HEK293 (cell line): Measurements from ENCODE around the gene ITPKB.
A peak's percentile ranks its signal among the peaks of the same experiment; 100 is the strongest.

Experiments used
- CTCF ChIA-PET: fragments of 350-600 bp; formaldehyde crosslinking; extraction: SDS; loops from one replicate; lab custom pipeline; 2021; ENCODE audit warnings: antibody characterized with exemption; lab: Yijun Ruan, JAX
- POLR2A ChIA-PET: fragments of 300-600 bp; formaldehyde crosslinking; extraction: SDS; loops from one replicate; lab custom pipeline; 2020; ENCODE audit warnings: antibody characterized with exemption, inconsistent platforms; lab: Yijun Ruan, JAX
- H3K27ac ChIP-seq: fragments of 200-500 bp; sonication (Bioruptor generic); 2 replicates; pipeline ENCODE4 v1.5.1; 2014; ENCODE audit warnings: low read depth, low read length, control low read depth, inconsistent platforms; ENCODE audit errors: extremely low read depth
- H3K36me3 ChIP-seq, 2 experiments: fragments of 200-500 bp in 1 of 2; sonication (Bioruptor generic) in 1 of 2; 1 replicate in 1 of 2; 2 replicates in 1 of 2; pipeline ENCODE4 v1.5.1; 2014 to 2017; ENCODE audit warnings: inconsistent platforms in 2 of 2, low read length in 2 of 2; ENCODE audit not compliant: control insufficient read depth in 2 of 2, insufficient read depth in 1 of 2
- H3K4me1 ChIP-seq: fragments of 200-500 bp; sonication (Bioruptor generic); 2 replicates; pipeline ENCODE4 v1.5.1; 2014; ENCODE audit warnings: mild to moderate bottlenecking, low read length, inconsistent platforms; ENCODE audit not compliant: control insufficient read depth, insufficient read depth
- H3K4me3 ChIP-seq: 2 replicates; pipeline ENCODE4 v1.5.1; 2011; ENCODE audit warnings: low read depth, mild to moderate bottlenecking, control low read depth, low read length, moderate library complexity
- H3K9me3 ChIP-seq: fragments of 200-500 bp; sonication (Bioruptor generic); 2 replicates; pipeline ENCODE4 v1.5.1; 2014; ENCODE audit warnings: low read depth, low read length, inconsistent platforms; ENCODE audit not compliant: control insufficient read depth, insufficient read depth
- GLIS1 ChIP-seq: fragments of 450-650 bp; formaldehyde crosslinking; IDR thresholded peaks from 2 replicates; pipeline ENCODE4 v1.5.1; 2016; ENCODE audit warnings: missing biosample characterization, missing genetic modification characterization
- GLIS2 ChIP-seq: fragments of 450-650 bp; formaldehyde crosslinking; IDR thresholded peaks from 2 replicates; pipeline ENCODE4 v1.5.1; 2016; ENCODE audit warnings: missing biosample characterization, missing genetic modification characterization
- MZF1 ChIP-seq: fragments of 450-650 bp; formaldehyde crosslinking; IDR thresholded peaks from 2 replicates; pipeline ENCODE4 v1.5.1; 2017; ENCODE audit warnings: missing biosample characterization, missing genetic modification characterization, borderline replicate concordance
- SCRT2 ChIP-seq: fragments of 450-650 bp; formaldehyde crosslinking; IDR thresholded peaks from 2 replicates; pipeline ENCODE4 v1.5.1; 2016; ENCODE audit warnings: missing biosample characterization, missing genetic modification characterization
- ZBTB7A ChIP-seq: fragments of 450-650 bp; formaldehyde crosslinking; IDR thresholded peaks from 2 replicates; pipeline ENCODE4 v1.5.1; 2016; ENCODE audit warnings: low read depth, missing biosample characterization, missing genetic modification characterization
- ZIC2 ChIP-seq: fragments of 450-650 bp; formaldehyde crosslinking; IDR thresholded peaks from 2 replicates; pipeline ENCODE4 v1.5.1; 2016; ENCODE audit warnings: missing biosample characterization, missing genetic modification characterization
- ZNF140 ChIP-seq: fragments of 450-650 bp; formaldehyde crosslinking; IDR thresholded peaks from 2 replicates; pipeline ENCODE4 v1.5.1; 2016; ENCODE audit warnings: missing biosample characterization, missing genetic modification characterization
- ZNF239 ChIP-seq: fragments of 450-650 bp; formaldehyde crosslinking; IDR thresholded peaks from 2 replicates; pipeline ENCODE4 v1.5.1; 2016; ENCODE audit warnings: missing biosample characterization, missing genetic modification characterization
- ZNF391 ChIP-seq: fragments of 450-650 bp; formaldehyde crosslinking; IDR thresholded peaks from 2 replicates; pipeline ENCODE4 v1.5.1; 2016; ENCODE audit warnings: low read depth, missing biosample characterization, missing genetic modification characterization, borderline replicate concordance
- ZNF423 ChIP-seq: fragments of 450-650 bp; formaldehyde crosslinking; IDR thresholded peaks from 2 replicates; pipeline ENCODE4 v1.5.1; 2016; ENCODE audit warnings: missing biosample characterization, missing genetic modification characterization
- ZNF544 ChIP-seq: fragments of 450-650 bp; formaldehyde crosslinking; IDR thresholded peaks from 2 replicates; pipeline ENCODE4 v1.5.0; 2017; ENCODE audit warnings: missing biosample characterization, missing genetic modification characterization
- ZNF558 ChIP-seq: fragments of 450-650 bp; formaldehyde crosslinking; IDR thresholded peaks from 2 replicates; pipeline ENCODE4 v1.5.1; 2016; ENCODE audit warnings: missing biosample characterization, missing genetic modification characterization
- ZNF600 ChIP-seq: fragments of 450-650 bp; formaldehyde crosslinking; IDR thresholded peaks from 2 replicates; pipeline ENCODE4 v1.5.1; 2016; ENCODE audit warnings: missing biosample characterization, missing genetic modification characterization
- ZNF621 ChIP-seq: fragments of 450-650 bp; formaldehyde crosslinking; IDR thresholded peaks from 2 replicates; pipeline ENCODE4 v1.5.1; 2017; ENCODE audit warnings: missing biosample characterization, missing genetic modification characterization
- ZNF624 ChIP-seq: fragments of 450-650 bp; formaldehyde crosslinking; IDR thresholded peaks from 2 replicates; pipeline ENCODE4 v1.5.1; 2017; ENCODE audit warnings: missing biosample characterization, missing genetic modification characterization
- ZNF654 ChIP-seq: fragments of 450-650 bp; formaldehyde crosslinking; IDR thresholded peaks from 2 replicates; pipeline ENCODE4 v1.5.1; 2016; ENCODE audit warnings: low read depth, missing biosample characterization, missing genetic modification characterization
- ZNF677 ChIP-seq: fragments of 450-650 bp; IDR thresholded peaks from 2 replicates; pipeline ENCODE4 v1.5.0; 2018; ENCODE audit warnings: missing biosample characterization, mild to moderate bottlenecking, missing genetic modification characterization, moderate library complexity
- ZSCAN23 ChIP-seq: fragments of 450-650 bp; formaldehyde crosslinking; IDR thresholded peaks from 2 replicates; pipeline ENCODE4 v1.5.1; 2016; ENCODE audit warnings: missing biosample characterization, missing genetic modification characterization
- TF ChIP-seq, protein P1 (sequence below): fragments of 450-650 bp; formaldehyde crosslinking; IDR thresholded peaks from 2 replicates; pipeline ENCODE4 v1.5.1; 2016; ENCODE audit warnings: missing biosample characterization, missing genetic modification characterization
- TF ChIP-seq, protein P2 (sequence below): fragments of 450-650 bp; formaldehyde crosslinking; IDR thresholded peaks from 2 replicates; pipeline ENCODE4 v1.5.1; 2016; ENCODE audit warnings: missing biosample characterization, missing genetic modification characterization
- TF ChIP-seq, protein P3 (sequence below): fragments of 450-650 bp; formaldehyde crosslinking; IDR thresholded peaks from 2 replicates; pipeline ENCODE4 v1.5.1; 2016; ENCODE audit warnings: missing biosample characterization, missing genetic modification characterization
- TF ChIP-seq, protein P4 (sequence below): fragments of 450-650 bp; formaldehyde crosslinking; IDR thresholded peaks from 2 replicates; pipeline ENCODE4 v1.5.1; 2017; ENCODE audit warnings: missing biosample characterization, mild to moderate bottlenecking, missing genetic modification characterization, moderate library complexity
- TF ChIP-seq, protein P5 (sequence below): fragments of 450-650 bp; IDR thresholded peaks from 2 replicates; pipeline ENCODE4 v1.5.1; 2018; ENCODE audit warnings: missing biosample characterization, missing genetic modification characterization

The ITPKB gene

DNA sequence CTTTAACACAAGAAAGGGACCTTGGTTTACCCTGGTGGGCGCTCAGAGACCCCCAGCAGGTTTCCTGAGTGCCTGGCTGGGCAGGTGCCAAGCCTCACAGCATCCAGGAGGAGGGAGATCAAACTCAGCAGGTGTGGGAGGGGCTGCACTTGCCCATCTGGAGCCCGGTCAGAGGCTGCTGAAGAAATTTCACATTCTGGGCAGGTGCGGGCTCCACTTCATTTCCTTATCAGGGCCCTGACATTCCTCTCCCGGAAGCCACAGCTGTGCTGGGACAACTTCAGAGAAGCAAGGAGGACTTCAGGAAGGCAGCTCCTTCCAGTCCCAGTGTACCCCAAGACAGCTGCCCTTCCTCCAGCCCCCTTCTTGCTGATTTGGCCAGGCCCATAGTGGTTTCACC lies 82.9 kb downstream of the ITPKB start:
- TF ChIP-seq ZNF558 (tag by site-specific recombination) (no peak), ZNF239 (tag by site-specific recombination) (no peak), ZNF621 (tag by site-specific recombination) (no peak), ZNF677 (tag by site-specific recombination) (no peak)
- TF ChIP-seq, protein P1, sequence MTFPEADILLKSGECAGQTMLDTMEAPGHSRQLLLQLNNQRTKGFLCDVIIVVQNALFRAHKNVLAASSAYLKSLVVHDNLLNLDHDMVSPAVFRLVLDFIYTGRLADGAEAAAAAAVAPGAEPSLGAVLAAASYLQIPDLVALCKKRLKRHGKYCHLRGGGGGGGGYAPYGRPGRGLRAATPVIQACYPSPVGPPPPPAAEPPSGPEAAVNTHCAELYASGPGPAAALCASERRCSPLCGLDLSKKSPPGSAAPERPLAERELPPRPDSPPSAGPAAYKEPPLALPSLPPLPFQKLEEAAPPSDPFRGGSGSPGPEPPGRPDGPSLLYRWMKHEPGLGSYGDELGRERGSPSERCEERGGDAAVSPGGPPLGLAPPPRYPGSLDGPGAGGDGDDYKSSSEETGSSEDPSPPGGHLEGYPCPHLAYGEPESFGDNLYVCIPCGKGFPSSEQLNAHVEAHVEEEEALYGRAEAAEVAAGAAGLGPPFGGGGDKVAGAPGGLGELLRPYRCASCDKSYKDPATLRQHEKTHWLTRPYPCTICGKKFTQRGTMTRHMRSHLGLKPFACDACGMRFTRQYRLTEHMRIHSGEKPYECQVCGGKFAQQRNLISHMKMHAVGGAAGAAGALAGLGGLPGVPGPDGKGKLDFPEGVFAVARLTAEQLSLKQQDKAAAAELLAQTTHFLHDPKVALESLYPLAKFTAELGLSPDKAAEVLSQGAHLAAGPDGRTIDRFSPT (tag by site-specific recombination): no peak
- TF ChIP-seq, protein P2, sequence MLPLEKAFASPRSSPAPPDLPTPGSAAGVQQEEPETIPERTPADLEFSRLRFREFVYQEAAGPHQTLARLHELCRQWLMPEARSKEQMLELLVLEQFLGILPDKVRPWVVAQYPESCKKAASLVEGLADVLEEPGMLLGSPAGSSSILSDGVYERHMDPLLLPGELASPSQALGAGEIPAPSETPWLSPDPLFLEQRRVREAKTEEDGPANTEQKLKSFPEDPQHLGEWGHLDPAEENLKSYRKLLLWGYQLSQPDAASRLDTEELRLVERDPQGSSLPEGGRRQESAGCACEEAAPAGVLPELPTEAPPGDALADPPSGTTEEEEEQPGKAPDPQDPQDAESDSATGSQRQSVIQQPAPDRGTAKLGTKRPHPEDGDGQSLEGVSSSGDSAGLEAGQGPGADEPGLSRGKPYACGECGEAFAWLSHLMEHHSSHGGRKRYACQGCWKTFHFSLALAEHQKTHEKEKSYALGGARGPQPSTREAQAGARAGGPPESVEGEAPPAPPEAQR (tag by site-specific recombination): no peak
- Histone ChIP-seq H3K9me3 (no peaks in the 10 kb centered on the region), H3K27ac (no peak overlapping the region), H3K4me3 (no peak overlapping the region), H3K4me1 (peaks cover 21% of the 10 kb centered on the region), H3K36me3 (no peaks in the 10 kb centered on the region)
- POLR2A ChIA-PET: no interaction called here
- CTCF ChIA-PET: interaction anchor here (0.7 to 1.0 kb wide), 2 partner anchors 8 to 532 kb away, joined by 3 read pairs; no protein-coding TSS in a partner anchor

DNA sequence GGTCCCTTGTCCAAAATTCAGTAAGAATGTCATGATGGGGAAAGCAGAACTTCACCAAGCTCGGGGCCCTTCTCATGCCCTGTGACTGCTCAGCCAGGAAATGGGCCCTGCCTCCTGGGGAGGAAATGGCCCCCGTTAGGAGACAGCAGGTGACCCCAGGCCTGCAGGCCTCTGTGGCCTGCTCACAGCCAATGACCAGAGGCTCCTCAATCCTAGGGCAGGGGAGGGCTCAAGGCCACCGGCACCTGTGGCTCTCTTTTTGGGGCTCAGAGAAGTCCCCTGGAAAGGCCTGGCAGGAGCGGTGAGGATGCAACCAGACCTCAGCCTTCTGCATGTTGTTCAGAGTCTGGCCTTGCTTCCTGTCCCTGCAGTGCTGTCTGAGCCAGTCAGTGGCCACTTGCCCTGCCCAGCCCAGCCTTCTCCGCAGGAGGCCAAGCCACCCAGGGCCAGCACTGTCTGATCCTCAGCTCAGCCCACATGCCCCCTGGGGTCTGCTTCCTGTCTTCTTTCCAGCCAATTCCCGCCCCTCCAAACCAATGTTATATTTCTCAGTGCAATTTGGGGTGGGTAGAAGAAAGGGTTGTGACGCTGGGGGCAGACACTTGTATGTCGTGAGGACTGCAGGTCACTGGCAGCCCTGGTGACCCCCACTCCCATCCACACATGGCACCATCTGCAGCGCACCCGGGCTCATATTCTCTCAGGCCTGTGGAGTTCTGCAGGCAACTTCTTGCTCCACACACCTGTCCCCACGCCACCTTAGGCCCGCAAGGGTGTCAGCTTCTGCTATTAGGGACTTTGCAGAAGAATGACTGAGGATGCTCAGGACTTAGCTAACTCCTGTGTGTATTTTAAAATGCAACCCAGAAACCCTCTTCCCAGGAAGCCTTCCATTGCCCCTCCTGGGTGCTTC lies 83.6 kb downstream of the ITPKB start:
- H3K27ac ChIP-seq: no peak overlapping the region
- POLR2A ChIA-PET: no interaction called here
- CTCF ChIA-PET: interaction anchor here (1.0 kb wide), 1 partner anchor 7 kb away, joined by 3 read pairs; no protein-coding TSS in a partner anchor
- H3K9me3 ChIP-seq: no peaks in the 10 kb centered on the region
- H3K4me1 ChIP-seq: peaks cover 21% of the 10 kb centered on the region
- TF ChIP-seq, protein P3, sequence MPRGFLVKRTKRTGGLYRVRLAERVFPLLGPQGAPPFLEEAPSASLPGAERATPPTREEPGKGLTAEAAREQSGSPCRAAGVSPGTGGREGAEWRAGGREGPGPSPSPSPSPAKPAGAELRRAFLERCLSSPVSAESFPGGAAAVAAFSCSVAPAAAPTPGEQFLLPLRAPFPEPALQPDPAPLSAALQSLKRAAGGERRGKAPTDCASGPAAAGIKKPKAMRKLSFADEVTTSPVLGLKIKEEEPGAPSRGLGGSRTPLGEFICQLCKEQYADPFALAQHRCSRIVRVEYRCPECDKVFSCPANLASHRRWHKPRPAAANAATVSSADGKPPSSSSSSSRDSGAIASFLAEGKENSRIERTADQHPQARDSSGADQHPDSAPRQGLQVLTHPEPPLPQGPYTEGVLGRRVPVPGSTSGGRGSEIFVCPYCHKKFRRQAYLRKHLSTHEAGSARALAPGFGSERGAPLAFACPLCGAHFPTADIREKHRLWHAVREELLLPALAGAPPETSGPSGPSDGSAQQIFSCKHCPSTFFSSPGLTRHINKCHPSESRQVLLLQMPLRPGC: no peak
- TF ChIP-seq GLIS2 (peak; percentile 44; the same call in 1 of the 2 replicates), ZBTB7A (tag by site-specific recombination) (no peak), ZNF140 (no peak), GLIS1 (peak; percentile 98), ZNF544 (tag by site-specific recombination) (no peak), ZNF391 (tag by site-specific recombination) (no peak), ZNF600 (tag by site-specific recombination) (0 out of 2 replicates have a peak, but pooled peaks have one; percentile 26), SCRT2 (tag by site-specific recombination) (peak; percentile 72), ZNF624 (tag by site-specific recombination) (no peak), ZSCAN23 (tag by site-specific recombination) (no peak), MZF1 (tag by site-specific recombination) (no peak), ZNF423 (tag by site-specific recombination) (0 out of 2 replicates have a peak, but pooled peaks have one; percentile 18), ZNF654 (no peak), ZIC2 (tag by site-specific recombination) (peak; percentile 96)
- TF ChIP-seq, protein P4, sequence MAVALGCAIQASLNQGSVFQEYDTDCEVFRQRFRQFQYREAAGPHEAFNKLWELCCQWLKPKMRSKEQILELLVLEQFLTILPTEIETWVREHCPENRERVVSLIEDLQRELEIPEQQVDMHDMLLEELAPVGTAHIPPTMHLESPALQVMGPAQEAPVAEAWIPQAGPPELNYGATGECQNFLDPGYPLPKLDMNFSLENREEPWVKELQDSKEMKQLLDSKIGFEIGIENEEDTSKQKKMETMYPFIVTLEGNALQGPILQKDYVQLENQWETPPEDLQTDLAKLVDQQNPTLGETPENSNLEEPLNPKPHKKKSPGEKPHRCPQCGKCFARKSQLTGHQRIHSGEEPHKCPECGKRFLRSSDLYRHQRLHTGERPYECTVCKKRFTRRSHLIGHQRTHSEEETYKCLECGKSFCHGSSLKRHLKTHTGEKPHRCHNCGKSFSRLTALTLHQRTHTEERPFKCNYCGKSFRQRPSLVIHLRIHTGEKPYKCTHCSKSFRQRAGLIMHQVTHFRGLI (tag by site-specific recombination): no peak
- TF ChIP-seq, protein P5, sequence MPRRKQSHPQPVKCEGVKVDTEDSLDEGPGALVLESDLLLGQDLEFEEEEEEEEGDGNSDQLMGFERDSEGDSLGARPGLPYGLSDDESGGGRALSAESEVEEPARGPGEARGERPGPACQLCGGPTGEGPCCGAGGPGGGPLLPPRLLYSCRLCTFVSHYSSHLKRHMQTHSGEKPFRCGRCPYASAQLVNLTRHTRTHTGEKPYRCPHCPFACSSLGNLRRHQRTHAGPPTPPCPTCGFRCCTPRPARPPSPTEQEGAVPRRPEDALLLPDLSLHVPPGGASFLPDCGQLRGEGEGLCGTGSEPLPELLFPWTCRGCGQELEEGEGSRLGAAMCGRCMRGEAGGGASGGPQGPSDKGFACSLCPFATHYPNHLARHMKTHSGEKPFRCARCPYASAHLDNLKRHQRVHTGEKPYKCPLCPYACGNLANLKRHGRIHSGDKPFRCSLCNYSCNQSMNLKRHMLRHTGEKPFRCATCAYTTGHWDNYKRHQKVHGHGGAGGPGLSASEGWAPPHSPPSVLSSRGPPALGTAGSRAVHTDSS (tag by site-specific recombination): no peak
- H3K4me3 ChIP-seq: no peak overlapping the region
- H3K36me3 ChIP-seq: no peaks in the 10 kb centered on the region
